Uterus (tissue), 4 donors: ENCODE measurements around the gene IL13. TPM values are rescaled to one million over a fixed set of nuclear protein-coding genes. Genes with fewer than 3 reads are reported as not detected.

Source experiments
- DNase-seq, 2 donors: peaks; one replicate each; pipeline ENCODE4 v3.0.0-alpha.2; 2019 to 2020
- H3K27ac ChIP-seq, 2 donors: fragments of 200-600 bp; sonication (generic); 1 replicate in 1 of 2; 2 replicates in 1 of 2; pipeline ENCODE4 v1.5.1; 2016 to 2018
- H3K27me3 ChIP-seq, 2 donors: fragments of 200-600 bp; sonication (generic); one replicate each; pipeline ENCODE4 v1.5.1; 2018 to 2019; ENCODE audit warnings: control low read depth in 1 of 2
- H3K36me3 ChIP-seq, 2 donors: fragments of 200-600 bp; sonication (generic); one replicate each; pipeline ENCODE4 v1.5.1; 2019; ENCODE audit warnings: control low read depth in 1 of 2
- H3K4me1 ChIP-seq, 2 donors: fragments of 200-600 bp; sonication (generic); one replicate each; pipeline ENCODE4 v1.5.1; 2018 to 2019; ENCODE audit warnings: control low read depth in 1 of 2
- H3K4me3 ChIP-seq, 2 donors: fragments of 200-600 bp; sonication (generic); 1 replicate in 1 of 2; 2 replicates in 1 of 2; pipeline ENCODE4 v1.5.1; 2018 to 2019; ENCODE audit warnings: mild to moderate bottlenecking in 1 of 2
- H3K9me3 ChIP-seq, 2 donors: fragments of 200-600 bp; sonication (generic); one replicate each; pipeline ENCODE4 v1.5.1; 2019; ENCODE audit warnings: control low read depth in 1 of 2
- CTCF ChIP-seq, 4 experiments: fragments of 200-600 bp in 2 of 4; fragments of 450-650 bp in 2 of 4; sonication (generic) in 2 of 4; IDR thresholded peaks; one replicate each; pipeline ENCODE4 v1.5.1; 2016 to 2019; ENCODE audit warnings: antibody characterized with exemption in 4 of 4, mild to moderate bottlenecking in 2 of 4, moderate library complexity in 1 of 4
- POLR2A ChIP-seq, 2 donors: fragments of 450-650 bp; IDR thresholded peaks; one replicate each; pipeline ENCODE4 v1.6.1; 2016; ENCODE audit warnings: antibody characterized with exemption in 2 of 2, mild to moderate bottlenecking in 1 of 2, moderate library complexity in 1 of 2
- intact Hi-C: fragments of 100-400 bp; cut with DNase I; formaldehyde crosslinking; loops from one replicate; pipeline ENCODE4 v1.15.1; 2023; ENCODE audit warnings: low total_unique reads
- total RNA-seq, 4 donors: library from RNA; depleted of rRNA in 3 of 4; stranded (reverse); fragments of >200 nt in 3 of 4; gene quantifications; one replicate each; pipeline versions ENCODE4 v1.1.0 to v1.2.4, GENCODE V29; 2014 to 2023
- donor health status: DM: yes; HTN: yes; CAD: no.

IL13 gene
- total RNA-seq, 4 donors from 2014 or later, result 0.73 TPM; not detected in 3

- H3K4me1 ChIP-seq, result no peaks in the 10 kb centered on the region
- H3K27ac ChIP-seq, result no peak overlapping the region
- TF ChIP-seq CTCF (IDR thresholded peaks at IDR 0.05) (no peak), POLR2A (IDR thresholded peaks at IDR 0.05) (no peak)
- DNase-seq, result no peak
- intact Hi-C loops, result no loop called here
- no peak overlapping the region for H3K4me3 ChIP-seq
- no peaks in the 10 kb centered on the region for H3K36me3 ChIP-seq
- H3K27me3 ChIP-seq, result no peaks in the 10 kb centered on the region
- H3K9me3 ChIP-seq, result no peaks in the 10 kb centered on the region
These were observed 11.2 kb upstream of the IL13 start for GRCh38 chr5:132646583-132647266.

GRCh38 chr5:132647473-132647872, 10.5 kb upstream of the IL13 start:
- TF ChIP-seq CTCF (IDR thresholded peaks at IDR 0.05) (no peak), POLR2A (IDR thresholded peaks at IDR 0.05) (no peak)
- Histone ChIP-seq H3K36me3 (no peaks in the 10 kb centered on the region), H3K4me3 (no peak overlapping the region), H3K27me3 (no peaks in the 10 kb centered on the region), H3K27ac (no peak overlapping the region), H3K9me3 (no peaks in the 10 kb centered on the region), H3K4me1 (no peaks in the 10 kb centered on the region)
- intact Hi-C loops, result no loop called here
- DNase-seq, result no peak

- TF ChIP-seq POLR2A (IDR thresholded peaks at IDR 0.05) (no peak), CTCF (IDR thresholded peaks at IDR 0.05) (no peak)
- no peak overlapping the region for H3K27ac ChIP-seq
- H3K4me3 ChIP-seq, result no peak overlapping the region
- no peaks in the 10 kb centered on the region for H3K4me1 ChIP-seq
- H3K9me3 ChIP-seq, result no peaks in the 10 kb centered on the region
- no peaks in the 10 kb centered on the region for H3K36me3 ChIP-seq
- peaks cover 0 to 5% of the 10 kb centered on the region in 2 donors for H3K27me3 ChIP-seq
- DNase-seq, result no peak
- intact Hi-C loops, result no loop called here
These were observed 9.6 kb upstream of the IL13 start for GRCh38 chr5:132648355-132648754.

- peaks cover 10 to 13% of the 10 kb centered on the region in 2 donors for H3K27me3 ChIP-seq
- no peak overlapping the region for H3K27ac ChIP-seq
- H3K4me3 ChIP-seq, result no peak overlapping the region
- DNase-seq, result no peak
- TF ChIP-seq CTCF (IDR thresholded peaks at IDR 0.05) (no peak), POLR2A (IDR thresholded peaks at IDR 0.05) (no peak)
- H3K4me1 ChIP-seq, result peaks cover 0 to 11% of the 10 kb centered on the region in 2 donors
- no peaks in the 10 kb centered on the region for H3K36me3 ChIP-seq
- intact Hi-C loops, result no loop called here
- H3K9me3 ChIP-seq, result no peaks in the 10 kb centered on the region
These were observed 6.0 kb upstream of the IL13 start for GRCh38 chr5:132651838-132652469.

GRCh38 chr5:132653716-132654115, 4.3 kb upstream of the IL13 start:
- intact Hi-C loops, result no loop called here
- no peak for DNase-seq

More at GRCh38 chr5:132653716-132654115, 4.3 kb upstream of the IL13 start:
- no peaks in the 10 kb centered on the region for H3K9me3 ChIP-seq
- TF ChIP-seq POLR2A (IDR thresholded peaks at IDR 0.05), result no peak
- peaks cover 0 to 11% of the 10 kb centered on the region in 2 donors for H3K4me1 ChIP-seq
- H3K36me3 ChIP-seq, result no peaks in the 10 kb centered on the region
- H3K27me3 ChIP-seq, result peaks cover 10 to 13% of the 10 kb centered on the region in 2 donors
- H3K4me3 ChIP-seq, result no peak overlapping the region
- H3K27ac ChIP-seq, result no peak overlapping the region
